ENCODE results near the gene OPHN1.
"Not testable (repeated sequence)": the region's sequence is repeated elsewhere in the genome, so short reads cannot be mapped to it uniquely, and the experiment has no call there.

OPHN1 gene

GRCh38 chrX:68084765-68085164 is 348.5 kb downstream of the OPHN1 start:
- Histone ChIP-seq H3K79me2 (ENCODE audit: low read length) (no peaks in the 10 kb centered on the region), H3K4me2 (ENCODE audit: low read depth, low read length) (no peak overlapping the region), H3K9ac (ENCODE audit: low read length) (no peak overlapping the region)

GRCh38 chrX:68083510-68083909 is 349.8 kb downstream of the OPHN1 start:
- no peak overlapping the region for H3K4me3 ChIP-seq (ENCODE audit: low read length)
- no peaks in the 10 kb centered on the region for H3K4me1 ChIP-seq (ENCODE audit: low read length)
- no peak overlapping the region for H3K4me2 ChIP-seq (ENCODE audit: low read depth, low read length)
- no peak overlapping the region for H2AFZ ChIP-seq (ENCODE audit: low read length)
- H3K9me3 ChIP-seq (replicated peaks; ENCODE audit: insufficient read depth, low read length) = no peaks in the 10 kb centered on the region
- no peaks in the 10 kb centered on the region for H3F3A ChIP-seq (ENCODE audit: insufficient read depth, low read length)
- no peak overlapping the region for H3K9ac ChIP-seq (ENCODE audit: low read length)
- H3K36me3 ChIP-seq (replicated peaks; ENCODE audit: insufficient read depth, low read length) = no peaks in the 10 kb centered on the region
- no peaks in the 10 kb centered on the region for H3K9me2 ChIP-seq (replicated peaks; ENCODE audit: insufficient read depth, low read length)
- no peaks in the 10 kb centered on the region for H3K27me3 ChIP-seq (replicated peaks; ENCODE audit: insufficient read depth, low read length)
- no peak for DNase-seq
- H3K27ac ChIP-seq (ENCODE audit: low read length) = no peak overlapping the region
- TF ChIP-seq EZH2phosphoT487 (IDR thresholded peaks at IDR 0.05; ENCODE audit: low read length) (no peak), CTCF (IDR thresholded peaks at IDR 0.05; ENCODE audit: low read length) (no peak), EZH2 (optimal IDR thresholded peaks at IDR 0.05; ENCODE audit: low read depth, low read length) (no peak)
- H3K79me2 ChIP-seq (ENCODE audit: low read length) = no peaks in the 10 kb centered on the region
- H4K20me1 ChIP-seq (ENCODE audit: insufficient read depth, low read length) = no peaks in the 10 kb centered on the region

More at GRCh38 chrX:68084765-68085164, 348.5 kb downstream of the OPHN1 start:
- H3K36me3 ChIP-seq (replicated peaks; ENCODE audit: insufficient read depth, low read length) = no peaks in the 10 kb centered on the region
- H3K4me1 ChIP-seq (ENCODE audit: low read length) = no peaks in the 10 kb centered on the region
- H4K20me1 ChIP-seq (ENCODE audit: insufficient read depth, low read length) = no peaks in the 10 kb centered on the region
- H3K27ac ChIP-seq (ENCODE audit: low read length) = no peak overlapping the region
- no peaks in the 10 kb centered on the region for H3K27me3 ChIP-seq (replicated peaks; ENCODE audit: insufficient read depth, low read length)
- TF ChIP-seq EZH2phosphoT487 (IDR thresholded peaks at IDR 0.05; ENCODE audit: low read length) = no peak
- no peak for TF ChIP-seq CTCF (IDR thresholded peaks at IDR 0.05; ENCODE audit: low read length)
- TF ChIP-seq EZH2 (optimal IDR thresholded peaks at IDR 0.05; ENCODE audit: low read depth, low read length) = no peak
- H3K4me3 ChIP-seq (ENCODE audit: low read length) = no peak overlapping the region
- no peak overlapping the region for H2AFZ ChIP-seq (ENCODE audit: low read length)
- no peaks in the 10 kb centered on the region for H3F3A ChIP-seq (ENCODE audit: insufficient read depth, low read length)
- no peaks in the 10 kb centered on the region for H3K9me3 ChIP-seq (replicated peaks; ENCODE audit: insufficient read depth, low read length)
- H3K9me2 ChIP-seq (replicated peaks; ENCODE audit: insufficient read depth, low read length) = no peaks in the 10 kb centered on the region
- DNase-seq = no peak

- TF ChIP-seq EZH2phosphoT487 (IDR thresholded peaks at IDR 0.05; ENCODE audit: low read length) (no peak), EZH2 (optimal IDR thresholded peaks at IDR 0.05; ENCODE audit: low read depth, low read length) (no peak), CTCF (IDR thresholded peaks at IDR 0.05; ENCODE audit: low read length) (no peak)
These were observed 353.3 kb downstream of the OPHN1 start for GRCh38 chrX:68079961-68080360.

GRCh38 chrX:68078801-68079200 is 354.5 kb downstream of the OPHN1 start:
- H3K27me3 ChIP-seq (replicated peaks; ENCODE audit: insufficient read depth, low read length); H3K4me3 ChIP-seq (ENCODE audit: low read length): not testable (repeated sequence)

More at GRCh38 chrX:68079961-68080360, 353.3 kb downstream of the OPHN1 start:
- H3K9me2 ChIP-seq (replicated peaks; ENCODE audit: insufficient read depth, low read length) = no peaks in the 10 kb centered on the region
- DNase-seq = no peak
- no peak overlapping the region for H3K4me3 ChIP-seq (ENCODE audit: low read length)
- H3K4me2 ChIP-seq (ENCODE audit: low read depth, low read length) = no peak overlapping the region
- no peaks in the 10 kb centered on the region for H3K36me3 ChIP-seq (replicated peaks; ENCODE audit: insufficient read depth, low read length)
- H3F3A ChIP-seq (ENCODE audit: insufficient read depth, low read length) = no peaks in the 10 kb centered on the region
- no peaks in the 10 kb centered on the region for H4K20me1 ChIP-seq (ENCODE audit: insufficient read depth, low read length)
- H2AFZ ChIP-seq (ENCODE audit: low read length) = no peak overlapping the region
- no peaks in the 10 kb centered on the region for H3K9me3 ChIP-seq (replicated peaks; ENCODE audit: insufficient read depth, low read length)
- H3K9ac ChIP-seq (ENCODE audit: low read length) = no peak overlapping the region
- no peaks in the 10 kb centered on the region for H3K27me3 ChIP-seq (replicated peaks; ENCODE audit: insufficient read depth, low read length)
- no peaks in the 10 kb centered on the region for H3K79me2 ChIP-seq (ENCODE audit: low read length)
- H3K4me1 ChIP-seq (ENCODE audit: low read length) = no peaks in the 10 kb centered on the region
- no peak overlapping the region for H3K27ac ChIP-seq (ENCODE audit: low read length)

More at GRCh38 chrX:68078801-68079200, 354.5 kb downstream of the OPHN1 start:
- H3K9ac ChIP-seq (ENCODE audit: low read length); H3F3A ChIP-seq (ENCODE audit: insufficient read depth, low read length); H3K79me2 ChIP-seq (ENCODE audit: low read length); H3K27ac ChIP-seq (ENCODE audit: low read length); H3K4me2 ChIP-seq (ENCODE audit: low read depth, low read length); H3K36me3 ChIP-seq (replicated peaks; ENCODE audit: insufficient read depth, low read length); H3K4me1 ChIP-seq (ENCODE audit: low read length); H3K9me3 ChIP-seq (replicated peaks; ENCODE audit: insufficient read depth, low read length); DNase-seq; H3K9me2 ChIP-seq (replicated peaks; ENCODE audit: insufficient read depth, low read length); H2AFZ ChIP-seq (ENCODE audit: low read length); H4K20me1 ChIP-seq (ENCODE audit: insufficient read depth, low read length): not testable (repeated sequence)

Measured in MM.1S (cell line).